Mesenteric fat pad (tissue), 1 donor: Measurements from ENCODE around the gene ARHGAP10. TPM values are rescaled to one million over a fixed set of nuclear protein-coding genes. Genes with fewer than 3 reads are reported as not detected.

Experiments used
- DNase-seq: peaks from one replicate; pipeline ENCODE4 v3.0.0-alpha.2; 2020; ENCODE audit warnings: low spot score
- total RNA-seq: library from RNA; stranded (reverse); fragmentation: NEBNext Ultra II Directional; extraction: Animal tissue kit (Norgen Biotek cat#: 25700); gene quantifications from one replicate; pipeline ENCODE4 v1.2.1, GENCODE V29; 2021
- donor health status: DM: yes; HTN: yes; CAD: no.

Gene ARHGAP10
- total RNA-seq, 1 donor from 2014 or later, result 43.4 TPM

GRCh38 chr4:147765121-147765529 lies 33.2 kb downstream of the ARHGAP10 start:
- no peak for DNase-seq

- DNase-seq, result no peak
These were observed 36.2 kb downstream of the ARHGAP10 start for GRCh38 chr4:147768113-147768512.

GRCh38 chr4:147769386-147769785 lies 37.5 kb downstream of the ARHGAP10 start:
- DNase-seq, result no peak

DNA sequence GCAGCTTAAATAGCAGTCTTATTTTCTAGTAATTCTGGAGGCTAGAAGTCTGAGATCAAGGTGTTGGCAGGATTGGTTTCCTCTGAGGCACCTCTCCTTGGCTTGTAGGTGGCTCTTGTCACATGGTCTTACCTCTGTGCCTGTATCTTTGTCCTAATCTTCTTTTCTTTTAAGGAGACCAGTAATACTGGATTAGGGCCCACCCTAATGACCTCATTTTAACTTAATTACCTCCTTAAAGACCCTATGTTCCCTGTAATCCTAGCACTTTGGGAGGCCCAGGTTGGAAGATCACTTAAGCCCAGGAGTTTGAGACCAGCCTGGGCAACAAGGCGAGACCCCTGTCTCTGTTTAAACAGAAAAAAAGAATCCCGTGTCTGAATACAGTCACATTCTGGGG lies 38.9 kb downstream of the ARHGAP10 start:
- no peak for DNase-seq

DNA sequence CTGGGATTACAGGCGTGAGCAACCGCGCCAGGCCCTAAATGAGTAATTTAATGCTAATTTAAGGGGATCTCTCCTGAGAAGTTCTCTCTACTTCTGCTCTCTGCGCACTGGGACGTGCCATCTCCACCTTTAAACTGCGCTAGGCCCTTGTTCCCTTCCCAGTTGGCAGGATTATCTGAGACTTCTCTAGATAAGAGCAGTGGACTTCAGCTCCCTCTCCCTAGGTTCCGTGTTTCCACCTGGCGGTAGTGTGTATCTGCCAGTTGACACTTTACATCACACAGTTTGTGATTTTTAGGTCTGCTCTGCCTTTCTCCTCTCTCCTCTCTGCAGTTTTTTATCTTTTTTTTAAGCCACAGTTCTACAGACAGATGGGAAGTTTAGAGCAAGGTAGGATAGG lies 40.2 kb downstream of the ARHGAP10 start:
- no peak for DNase-seq

GRCh38 chr4:147772459-147772969 lies 40.6 kb downstream of the ARHGAP10 start:
- DNase-seq, result no peak

DNA sequence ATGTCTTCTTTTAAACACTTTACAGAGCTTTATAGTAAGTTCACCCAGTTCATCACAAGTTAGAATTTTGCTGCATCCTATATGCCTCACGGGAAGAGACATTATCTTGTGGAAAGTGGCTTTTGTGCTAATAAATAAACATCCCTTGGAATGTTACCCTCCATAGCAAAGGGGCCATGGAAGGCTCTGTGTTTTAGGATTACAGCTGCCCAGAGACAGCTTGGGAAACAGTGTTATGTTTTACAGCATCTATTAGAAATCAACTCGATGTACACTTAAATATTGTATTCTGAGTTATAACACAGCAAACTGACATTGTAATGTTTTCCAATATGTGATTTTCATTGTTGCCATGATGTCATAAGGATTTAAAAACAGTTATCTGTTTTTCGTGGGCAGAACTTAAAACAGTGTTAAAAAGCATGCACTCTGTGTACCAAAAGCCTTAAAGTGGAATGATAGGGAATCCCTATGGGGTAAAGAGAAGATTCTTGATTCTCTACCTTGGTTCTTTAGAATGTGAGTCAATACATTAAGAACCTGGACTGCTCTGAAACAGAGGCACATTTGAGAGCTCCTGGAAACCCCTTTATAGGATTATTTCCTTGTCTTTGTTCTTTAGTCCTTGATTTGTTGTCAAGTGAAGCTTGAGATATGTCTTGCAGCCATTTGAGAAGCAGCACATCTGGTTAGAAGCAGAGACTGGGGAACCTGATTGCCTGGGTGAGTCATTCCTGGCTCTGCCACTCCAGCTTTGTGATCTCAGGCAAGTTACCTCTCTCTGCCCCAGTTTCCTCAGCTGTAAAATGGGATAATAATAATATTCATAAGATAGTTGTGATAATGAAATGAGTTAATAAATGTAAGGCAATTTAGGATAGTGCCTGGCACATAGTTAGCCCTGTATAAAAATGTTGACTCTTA lies 41.6 kb downstream of the ARHGAP10 start:
- DNase-seq, result no peak

DNA sequence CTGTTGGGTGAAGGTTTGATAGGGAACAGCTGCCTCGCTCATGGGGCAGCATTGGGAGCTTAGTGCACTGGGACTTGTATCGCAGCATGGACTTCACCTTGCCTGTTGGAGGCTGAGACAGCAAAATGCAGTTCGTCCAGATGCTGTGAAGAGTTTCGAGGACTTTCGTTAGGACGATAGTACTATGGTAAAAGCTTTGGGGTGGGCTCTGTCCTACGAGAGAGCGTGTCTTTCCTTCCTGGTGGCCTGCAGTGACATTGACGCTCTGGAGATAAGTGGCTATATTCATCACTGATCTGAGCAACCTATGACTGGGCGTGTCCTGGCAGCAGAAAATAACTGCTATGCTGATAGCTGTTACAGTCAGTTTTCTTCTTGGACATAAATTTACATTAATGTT lies 44.8 kb downstream of the ARHGAP10 start:
- no peak for DNase-seq

DNA sequence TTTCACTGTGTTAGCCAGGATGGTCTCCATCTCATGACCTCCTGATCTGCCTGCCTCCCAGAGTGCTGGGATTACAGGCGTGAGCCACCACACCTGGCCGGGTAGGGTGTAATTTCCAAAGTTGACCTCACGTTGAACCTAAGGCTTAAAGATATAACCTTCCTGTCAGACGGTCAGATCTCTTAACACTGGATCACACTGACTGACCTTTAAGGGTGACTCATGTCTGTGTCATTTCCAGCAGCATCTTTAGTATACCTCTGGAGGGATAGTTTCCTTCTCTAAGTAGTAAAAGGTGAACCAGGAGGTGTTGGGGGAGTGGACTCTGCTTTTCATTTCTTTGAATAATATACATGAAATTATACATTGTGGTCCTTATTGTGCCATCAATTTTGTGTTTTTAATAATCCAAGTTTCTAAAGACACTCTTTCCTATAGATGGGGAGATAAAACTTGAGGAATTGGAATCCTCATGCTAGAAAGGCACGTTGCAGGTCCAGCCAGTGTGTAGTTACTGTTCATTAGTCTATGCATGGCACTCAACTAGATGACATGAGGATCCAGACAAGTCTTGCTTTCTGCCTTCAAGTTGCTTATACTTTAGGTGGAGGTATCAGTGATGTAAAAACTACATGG lies 45.7 kb downstream of the ARHGAP10 start:
- DNase-seq, result no peak

- DNase-seq, result no peak
These were observed 47.1 kb downstream of the ARHGAP10 start for GRCh38 chr4:147778942-147779341.

DNA sequence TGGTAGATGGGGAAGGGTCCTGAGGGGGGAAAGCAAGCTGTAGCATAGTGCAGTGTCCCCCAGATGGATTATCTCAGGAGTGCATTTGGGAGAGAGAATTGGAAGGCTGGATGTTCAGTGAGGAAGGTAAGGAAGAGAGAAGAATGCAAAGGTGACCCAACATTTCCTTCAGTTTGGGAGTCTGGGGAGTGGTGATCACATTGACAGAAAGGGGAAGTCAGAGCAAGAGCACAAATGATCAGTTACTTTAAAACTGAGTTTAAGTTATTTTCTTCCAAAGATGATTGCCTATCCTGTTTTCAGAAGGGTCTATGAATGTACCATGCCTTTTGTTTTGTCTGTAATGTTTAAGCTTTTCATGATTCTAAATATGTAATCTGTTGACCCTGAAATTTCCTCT lies 47.6 kb downstream of the ARHGAP10 start:
- no peak for DNase-seq

- no peak for DNase-seq
These were observed 48.4 kb downstream of the ARHGAP10 start for GRCh38 chr4:147780137-147780777.

GRCh38 chr4:147782087-147782781 lies 50.3 kb downstream of the ARHGAP10 start:
- DNase-seq, result no peak

DNA sequence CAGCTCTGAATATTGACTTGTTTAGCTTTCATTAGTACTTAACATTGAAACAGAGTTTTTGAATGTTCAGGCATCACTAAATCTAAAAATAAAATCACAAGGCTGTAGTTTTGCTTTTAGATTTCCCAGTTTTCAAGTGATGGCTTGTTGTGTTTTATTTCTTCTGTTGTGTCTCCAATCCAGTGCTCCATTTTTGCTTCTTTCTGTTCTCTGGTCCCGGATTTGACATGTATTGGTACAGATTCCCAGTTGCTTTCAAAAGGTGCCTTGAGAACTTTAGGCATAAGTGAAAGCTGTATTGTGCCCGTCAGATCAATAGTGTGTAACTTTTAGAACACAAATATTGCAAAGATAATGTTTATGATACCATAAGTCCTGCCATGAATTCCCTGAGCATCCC lies 53.2 kb downstream of the ARHGAP10 start:
- no peak for DNase-seq

GRCh38 chr4:147786031-147786430 lies 54.1 kb downstream of the ARHGAP10 start:
- DNase-seq, result no peak

GRCh38 chr4:147786531-147786930 lies 54.6 kb downstream of the ARHGAP10 start:
- DNase-seq, result no peak

DNA sequence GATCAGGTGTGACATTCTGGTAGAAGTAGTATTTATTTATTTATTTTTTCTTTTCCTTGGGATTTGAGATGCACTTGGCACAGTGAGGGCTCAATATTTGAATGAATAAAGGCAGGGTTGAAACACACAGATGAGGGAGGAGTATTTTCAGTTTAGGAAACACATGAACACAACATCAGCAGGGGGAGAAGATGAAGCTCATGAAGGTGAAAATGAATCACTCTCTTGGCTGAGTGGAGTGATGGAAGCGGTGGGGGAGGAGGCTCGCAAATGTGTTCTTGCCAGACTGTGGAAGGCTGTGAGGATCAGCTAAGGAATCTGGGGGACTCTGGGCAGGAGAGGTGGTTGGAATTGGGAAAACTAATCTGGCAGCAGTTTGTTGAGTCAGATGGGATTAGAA lies 55.3 kb downstream of the ARHGAP10 start:
- DNase-seq, result no peak

DNA sequence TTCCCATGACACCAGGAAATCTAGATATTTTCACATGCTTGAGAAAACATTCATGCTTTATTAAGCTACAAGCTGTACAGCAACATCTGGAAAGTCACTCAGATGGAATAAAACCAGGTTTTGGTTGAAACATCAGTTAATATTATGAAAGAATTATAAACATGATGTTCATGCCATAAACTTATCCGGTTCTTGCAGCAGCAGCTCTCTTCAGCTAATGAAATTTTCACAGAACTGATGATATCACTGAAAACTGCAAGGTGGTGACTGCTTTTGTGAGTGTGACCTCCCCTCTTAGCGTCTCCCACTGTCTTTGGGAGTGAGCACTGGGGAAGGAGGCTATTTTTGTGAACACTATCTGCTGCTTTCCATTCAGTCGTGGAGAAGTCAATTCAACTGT lies 56.9 kb downstream of the ARHGAP10 start:
- no peak for DNase-seq

- DNase-seq, result no peak
These were observed 57.7 kb downstream of the ARHGAP10 start for GRCh38 chr4:147789596-147789995.

DNA sequence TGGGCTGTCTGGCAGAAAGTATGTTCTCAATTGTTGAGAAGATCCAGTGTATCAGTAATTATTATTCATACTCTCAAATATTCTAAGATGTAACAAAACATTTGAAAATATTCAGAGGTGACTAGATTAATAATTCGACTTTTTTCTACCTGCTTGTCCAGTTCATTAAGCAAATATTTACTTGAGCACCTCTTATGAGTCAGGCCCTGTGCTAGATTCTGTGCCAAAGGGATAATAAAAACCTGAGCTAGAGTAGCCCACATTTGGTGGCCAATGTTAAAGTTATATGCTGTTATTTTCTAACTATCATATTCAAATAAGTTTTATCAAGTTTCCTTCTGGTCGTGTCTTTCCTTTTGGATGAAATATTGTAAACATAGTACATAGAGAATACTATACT lies 58.5 kb downstream of the ARHGAP10 start:
- DNase-seq, result no peak

- no peak for DNase-seq
These were observed 59.5 kb downstream of the ARHGAP10 start for GRCh38 chr4:147791341-147791740.
